MM.1S (cell line): ENCODE data around the gene FOXB1.

Source experiments
- DNase-seq: peaks from one replicate; pipeline ENCODE4 v3.0.0-alpha.2; 2015
- H2AFZ ChIP-seq: fragments of 300-600 bp; sonication (generic); 2 replicates; pipeline ENCODE4 v1.6.0; 2016; ENCODE audit warnings: antibody characterized with exemption, low read length
- H3F3A ChIP-seq: fragments of 300-600 bp; sonication (generic); 2 replicates; pipeline ENCODE4 v1.6.1; 2016; ENCODE audit warnings: mild to moderate bottlenecking, antibody characterized with exemption, low read length, moderate library complexity, mixed read lengths; ENCODE audit not compliant: insufficient read depth
- H3K27ac ChIP-seq: fragments of 300-600 bp; sonication (generic); 2 replicates; pipeline ENCODE4 v1.5.1; 2016; ENCODE audit warnings: mild to moderate bottlenecking, low read length
- H3K27me3 ChIP-seq: fragments of 300-600 bp; sonication (generic); replicated peaks from 2 replicates; pipeline ENCODE4 v1.6.0; 2016; ENCODE audit warnings: low read length; ENCODE audit not compliant: insufficient read depth
- H3K36me3 ChIP-seq: fragments of 300-600 bp; sonication (generic); replicated peaks from 2 replicates; pipeline ENCODE4 v1.6.1; 2016; ENCODE audit warnings: mild to moderate bottlenecking, low read length, mixed read lengths; ENCODE audit not compliant: insufficient read depth
- H3K4me1 ChIP-seq: fragments of 300-600 bp; sonication (generic); 2 replicates; pipeline ENCODE4 v1.6.1; 2016; ENCODE audit warnings: low read length, mixed read lengths
- H3K4me2 ChIP-seq: fragments of 300-600 bp; sonication (generic); 2 replicates; pipeline ENCODE4 v1.6.0; 2016; ENCODE audit warnings: low read depth, low read length
- H3K4me3 ChIP-seq: fragments of 300-600 bp; sonication (generic); 2 replicates; pipeline ENCODE4 v1.5.1; 2016; ENCODE audit warnings: low read length, mixed read lengths
- H3K79me2 ChIP-seq: fragments of 300-600 bp; sonication (generic); 2 replicates; pipeline ENCODE4 v1.6.1; 2016; ENCODE audit warnings: mixed run types, low read length, mixed read lengths
- H3K9ac ChIP-seq: fragments of 300-600 bp; sonication (generic); 2 replicates; pipeline ENCODE4 v1.6.1; 2016; ENCODE audit warnings: low read length, mixed read lengths
- H3K9me2 ChIP-seq: fragments of 300-600 bp; sonication (generic); replicated peaks from 2 replicates; pipeline ENCODE4 v1.6.1; 2016; ENCODE audit warnings: mild to moderate bottlenecking, low read length, mixed read lengths; ENCODE audit not compliant: insufficient read depth
- H3K9me3 ChIP-seq: fragments of 300-600 bp; sonication (generic); replicated peaks from 2 replicates; pipeline ENCODE4 v1.6.1; 2016; ENCODE audit warnings: mild to moderate bottlenecking, low read length, mixed read lengths; ENCODE audit not compliant: insufficient read depth
- H4K20me1 ChIP-seq: fragments of 300-600 bp; sonication (generic); 2 replicates; pipeline ENCODE4 v1.6.1; 2016; ENCODE audit warnings: mild to moderate bottlenecking, low read length, moderate library complexity, mixed read lengths; ENCODE audit not compliant: insufficient read depth
- CTCF ChIP-seq: fragments of 300-600 bp; sonication (generic); IDR thresholded peaks from 2 replicates; pipeline ENCODE4 v1.5.1; 2016; ENCODE audit warnings: antibody characterized with exemption, low read length, mixed read lengths
- EZH2 ChIP-seq: fragments of 300-600 bp; sonication (generic); optimal IDR thresholded peaks from 2 replicates; pipeline ENCODE3; 2017; ENCODE audit warnings: low read depth, mild to moderate bottlenecking, antibody characterized with exemption, low read length, mixed read lengths
- EZH2phosphoT487 ChIP-seq: fragments of 300-600 bp; sonication (generic); IDR thresholded peaks from 2 replicates; pipeline ENCODE4 v1.6.1; 2018; ENCODE audit warnings: antibody characterized with exemption, low read length

Gene FOXB1

GRCh38 chr15:60043744-60044435 lies 39.8 kb downstream of the FOXB1 start:
- no peak overlapping the region for H3K4me3 ChIP-seq
- H3K27ac ChIP-seq = no peak overlapping the region
- no peaks in the 10 kb centered on the region for H3K9me2 ChIP-seq
- H2AFZ ChIP-seq = 0 out of 2 replicates have a peak overlapping the region, but pooled peaks have one; percentile 31
- peaks cover 6% of the 10 kb centered on the region for H3K4me1 ChIP-seq
- no peak overlapping the region for H3K4me2 ChIP-seq
- H3K27me3 ChIP-seq = no peaks in the 10 kb centered on the region
- no peaks in the 10 kb centered on the region for H3F3A ChIP-seq
- H3K9me3 ChIP-seq = no peaks in the 10 kb centered on the region
- no peak for DNase-seq
- H3K79me2 ChIP-seq = no peaks in the 10 kb centered on the region
- no peak for TF ChIP-seq EZH2phosphoT487
- TF ChIP-seq EZH2 = no peak
- no peak for TF ChIP-seq CTCF
- H3K9ac ChIP-seq = no peak overlapping the region
- H4K20me1 ChIP-seq = no peaks in the 10 kb centered on the region
- H3K36me3 ChIP-seq = no peaks in the 10 kb centered on the region

GRCh38 chr15:60044636-60045270 lies 40.6 kb downstream of the FOXB1 start:
- Histone ChIP-seq H3F3A (no peaks in the 10 kb centered on the region), H3K79me2 (no peaks in the 10 kb centered on the region), H3K9ac (no peak overlapping the region), H4K20me1 (no peaks in the 10 kb centered on the region), H3K27ac (peak overlapping the region; percentile 5; the same call in 1 of the 2 replicates), H3K27me3 (no peaks in the 10 kb centered on the region), H2AFZ (peak overlapping the region; percentile 31), H3K4me2 (peak overlapping the region; percentile 38; the same call in 1 of the 2 replicates), H3K4me1 (peaks cover 6% of the 10 kb centered on the region), H3K4me3 (no peak overlapping the region), H3K9me2 (no peaks in the 10 kb centered on the region), H3K36me3 (no peaks in the 10 kb centered on the region), H3K9me3 (no peaks in the 10 kb centered on the region)
- no peak for TF ChIP-seq EZH2phosphoT487
- no peak for TF ChIP-seq CTCF
- no peak for TF ChIP-seq EZH2
- DNase-seq = peak; percentile 70

GRCh38 chr15:60047701-60048100 lies 43.6 kb downstream of the FOXB1 start:
- no peak for DNase-seq
- peaks cover 6% of the 10 kb centered on the region for H3K4me1 ChIP-seq
- no peak overlapping the region for H3K4me3 ChIP-seq
- no peak overlapping the region for H3K27ac ChIP-seq
- H4K20me1 ChIP-seq = no peaks in the 10 kb centered on the region
- H3F3A ChIP-seq = no peaks in the 10 kb centered on the region
- H3K9ac ChIP-seq = no peak overlapping the region
- H3K79me2 ChIP-seq = no peaks in the 10 kb centered on the region
- H3K9me2 ChIP-seq = no peaks in the 10 kb centered on the region
- H3K4me2 ChIP-seq = no peak overlapping the region
- H3K9me3 ChIP-seq = no peaks in the 10 kb centered on the region
- no peak for TF ChIP-seq CTCF
- TF ChIP-seq EZH2 = no peak
- no peak for TF ChIP-seq EZH2phosphoT487
- no peak overlapping the region for H2AFZ ChIP-seq
- H3K36me3 ChIP-seq = no peaks in the 10 kb centered on the region
- H3K27me3 ChIP-seq = no peaks in the 10 kb centered on the region
